H1 (cell line): Measurements from ENCODE around the gene CDYL2. TPM values are rescaled to one million over a fixed set of nuclear protein-coding genes. Genes with fewer than 3 reads are reported as not detected.

Source experiments
- CHD2 ChIP-seq: IDR thresholded peaks from 2 replicates; pipeline ENCODE4 v1.6.1; 2012; ENCODE audit warnings: low read length, improper control_type of control experiment
- E2F6 ChIP-seq: IDR thresholded peaks from 2 replicates; pipeline ENCODE4 v1.6.1; 2012; ENCODE audit warnings: inconsistent platforms
- FOSL1 ChIP-seq: IDR thresholded peaks from 2 replicates; pipeline ENCODE4 v1.6.1; 2011; ENCODE audit warnings: mild to moderate bottlenecking, low read depth, low read length, moderate library complexity; ENCODE audit not compliant: insufficient read depth
- HDAC6 ChIP-seq: IDR thresholded peaks from one replicate; pipeline ENCODE4 v1.7.1; 2012; ENCODE audit warnings: low read depth, mild to moderate bottlenecking, inconsistent platforms, low read length, moderate library complexity
- KDM5A ChIP-seq: fragments of 200-600 bp; IDR thresholded peaks from 2 replicates; pipeline ENCODE4 v1.7.1; 2012; ENCODE audit warnings: mild to moderate bottlenecking, low read length, inconsistent platforms, mixed read lengths
- RNF2 ChIP-seq: fragments of 200-900, 300-1000 bp; sonication (generic); IDR thresholded peaks from 2 replicates; pipeline ENCODE4 v1.7.1; 2016; ENCODE audit warnings: borderline replicate concordance, low read depth, mild to moderate bottlenecking, antibody characterized with exemption, low read length; ENCODE audit not compliant: poor library complexity, severe bottlenecking; ENCODE audit errors: missing control alignments
- TBP ChIP-seq: IDR thresholded peaks from 2 replicates; pipeline ENCODE4 v1.6.1; 2011; ENCODE audit warnings: low read depth, low read length, improper control_type of control experiment
- ZNF274 ChIP-seq: IDR thresholded peaks from 2 replicates; pipeline ENCODE4 v1.7.0; 2012; ENCODE audit warnings: low read length, borderline replicate concordance; ENCODE audit errors: extremely low read depth
- polyA plus RNA-seq, 7 experiments: library from polyadenylated mRNA; depleted of rRNA in 3 of 7; stranded (reverse) in 5 of 7; unstranded in 2 of 7; fragments of >200 nt in 5 of 7; fragments of 200-250 nt in 2 of 7; gene quantifications; 1 replicate in 5 of 7; 2 replicates in 1 of 7; 4 replicates in 1 of 7; pipeline versions ENCODE4 v1.2.1 to v1.2.3, GENCODE V29; 2011 to 2013; ENCODE audit warnings: missing spikeins in 2 of 7, mixed read lengths in 2 of 7
- total RNA-seq: library from RNA; stranded (reverse); fragmentation: NEBNext Ultra II Directional; extraction: Animal tissue kit (Norgen Biotek cat#: 25700); gene quantifications from 2 replicates; pipeline ENCODE4 v1.2.1, GENCODE V29; 2021
- TF ChIP-seq, protein P1 (sequence below): fragments of 300-600 bp; sonication (generic); IDR thresholded peaks from 2 replicates; pipeline ENCODE4 v1.7.1; 2012; ENCODE audit warnings: low read length, moderate library complexity, mild to moderate bottlenecking, inconsistent platforms; ENCODE audit not compliant: insufficient replicate concordance

CDYL2 gene
- total and polyA plus RNA-seq, 2 of the 8 experiments (the other 6 are each of a cell fraction or from before 2014, with no cell fraction given): 0.33 to 5.3 TPM

DNA sequence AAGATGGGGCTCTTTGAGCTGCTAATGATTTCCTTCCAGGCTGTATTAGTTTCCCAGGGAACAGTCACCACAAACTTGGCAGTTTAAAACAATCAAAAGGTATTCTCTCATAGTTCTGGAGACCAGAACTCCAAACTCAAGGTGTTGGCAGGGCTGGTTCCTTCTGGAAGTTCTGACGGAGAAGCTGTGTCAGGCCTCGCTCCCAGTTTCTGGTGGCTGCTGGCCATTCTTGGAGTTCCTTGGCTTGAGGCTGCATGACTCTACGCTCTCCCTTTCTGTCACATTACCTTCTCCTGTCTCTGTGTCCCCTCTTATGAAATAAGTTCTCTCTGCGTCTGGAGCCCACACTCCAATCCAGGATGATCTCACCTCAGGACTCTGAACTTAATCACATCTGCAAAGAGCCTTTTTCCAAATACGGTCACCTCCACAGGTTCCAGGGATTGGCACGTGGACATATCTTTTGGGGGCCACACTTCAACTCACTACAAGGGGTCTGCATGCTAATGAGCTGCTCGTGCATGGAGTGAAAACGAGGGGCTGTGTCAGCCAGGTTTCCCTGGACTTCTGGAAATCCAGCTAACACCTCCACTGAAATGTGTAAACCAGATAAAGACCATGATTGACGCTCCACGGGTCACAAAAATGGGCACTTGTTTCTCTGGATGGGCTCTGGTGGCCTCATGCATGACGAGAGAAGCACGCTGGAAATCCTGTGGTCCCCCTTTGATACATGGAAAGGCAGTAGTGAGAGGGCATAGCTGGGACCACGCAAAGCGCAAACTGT, 185.3 kb downstream of the CDYL2 start (continued):
- TF ChIP-seq, protein P1, sequence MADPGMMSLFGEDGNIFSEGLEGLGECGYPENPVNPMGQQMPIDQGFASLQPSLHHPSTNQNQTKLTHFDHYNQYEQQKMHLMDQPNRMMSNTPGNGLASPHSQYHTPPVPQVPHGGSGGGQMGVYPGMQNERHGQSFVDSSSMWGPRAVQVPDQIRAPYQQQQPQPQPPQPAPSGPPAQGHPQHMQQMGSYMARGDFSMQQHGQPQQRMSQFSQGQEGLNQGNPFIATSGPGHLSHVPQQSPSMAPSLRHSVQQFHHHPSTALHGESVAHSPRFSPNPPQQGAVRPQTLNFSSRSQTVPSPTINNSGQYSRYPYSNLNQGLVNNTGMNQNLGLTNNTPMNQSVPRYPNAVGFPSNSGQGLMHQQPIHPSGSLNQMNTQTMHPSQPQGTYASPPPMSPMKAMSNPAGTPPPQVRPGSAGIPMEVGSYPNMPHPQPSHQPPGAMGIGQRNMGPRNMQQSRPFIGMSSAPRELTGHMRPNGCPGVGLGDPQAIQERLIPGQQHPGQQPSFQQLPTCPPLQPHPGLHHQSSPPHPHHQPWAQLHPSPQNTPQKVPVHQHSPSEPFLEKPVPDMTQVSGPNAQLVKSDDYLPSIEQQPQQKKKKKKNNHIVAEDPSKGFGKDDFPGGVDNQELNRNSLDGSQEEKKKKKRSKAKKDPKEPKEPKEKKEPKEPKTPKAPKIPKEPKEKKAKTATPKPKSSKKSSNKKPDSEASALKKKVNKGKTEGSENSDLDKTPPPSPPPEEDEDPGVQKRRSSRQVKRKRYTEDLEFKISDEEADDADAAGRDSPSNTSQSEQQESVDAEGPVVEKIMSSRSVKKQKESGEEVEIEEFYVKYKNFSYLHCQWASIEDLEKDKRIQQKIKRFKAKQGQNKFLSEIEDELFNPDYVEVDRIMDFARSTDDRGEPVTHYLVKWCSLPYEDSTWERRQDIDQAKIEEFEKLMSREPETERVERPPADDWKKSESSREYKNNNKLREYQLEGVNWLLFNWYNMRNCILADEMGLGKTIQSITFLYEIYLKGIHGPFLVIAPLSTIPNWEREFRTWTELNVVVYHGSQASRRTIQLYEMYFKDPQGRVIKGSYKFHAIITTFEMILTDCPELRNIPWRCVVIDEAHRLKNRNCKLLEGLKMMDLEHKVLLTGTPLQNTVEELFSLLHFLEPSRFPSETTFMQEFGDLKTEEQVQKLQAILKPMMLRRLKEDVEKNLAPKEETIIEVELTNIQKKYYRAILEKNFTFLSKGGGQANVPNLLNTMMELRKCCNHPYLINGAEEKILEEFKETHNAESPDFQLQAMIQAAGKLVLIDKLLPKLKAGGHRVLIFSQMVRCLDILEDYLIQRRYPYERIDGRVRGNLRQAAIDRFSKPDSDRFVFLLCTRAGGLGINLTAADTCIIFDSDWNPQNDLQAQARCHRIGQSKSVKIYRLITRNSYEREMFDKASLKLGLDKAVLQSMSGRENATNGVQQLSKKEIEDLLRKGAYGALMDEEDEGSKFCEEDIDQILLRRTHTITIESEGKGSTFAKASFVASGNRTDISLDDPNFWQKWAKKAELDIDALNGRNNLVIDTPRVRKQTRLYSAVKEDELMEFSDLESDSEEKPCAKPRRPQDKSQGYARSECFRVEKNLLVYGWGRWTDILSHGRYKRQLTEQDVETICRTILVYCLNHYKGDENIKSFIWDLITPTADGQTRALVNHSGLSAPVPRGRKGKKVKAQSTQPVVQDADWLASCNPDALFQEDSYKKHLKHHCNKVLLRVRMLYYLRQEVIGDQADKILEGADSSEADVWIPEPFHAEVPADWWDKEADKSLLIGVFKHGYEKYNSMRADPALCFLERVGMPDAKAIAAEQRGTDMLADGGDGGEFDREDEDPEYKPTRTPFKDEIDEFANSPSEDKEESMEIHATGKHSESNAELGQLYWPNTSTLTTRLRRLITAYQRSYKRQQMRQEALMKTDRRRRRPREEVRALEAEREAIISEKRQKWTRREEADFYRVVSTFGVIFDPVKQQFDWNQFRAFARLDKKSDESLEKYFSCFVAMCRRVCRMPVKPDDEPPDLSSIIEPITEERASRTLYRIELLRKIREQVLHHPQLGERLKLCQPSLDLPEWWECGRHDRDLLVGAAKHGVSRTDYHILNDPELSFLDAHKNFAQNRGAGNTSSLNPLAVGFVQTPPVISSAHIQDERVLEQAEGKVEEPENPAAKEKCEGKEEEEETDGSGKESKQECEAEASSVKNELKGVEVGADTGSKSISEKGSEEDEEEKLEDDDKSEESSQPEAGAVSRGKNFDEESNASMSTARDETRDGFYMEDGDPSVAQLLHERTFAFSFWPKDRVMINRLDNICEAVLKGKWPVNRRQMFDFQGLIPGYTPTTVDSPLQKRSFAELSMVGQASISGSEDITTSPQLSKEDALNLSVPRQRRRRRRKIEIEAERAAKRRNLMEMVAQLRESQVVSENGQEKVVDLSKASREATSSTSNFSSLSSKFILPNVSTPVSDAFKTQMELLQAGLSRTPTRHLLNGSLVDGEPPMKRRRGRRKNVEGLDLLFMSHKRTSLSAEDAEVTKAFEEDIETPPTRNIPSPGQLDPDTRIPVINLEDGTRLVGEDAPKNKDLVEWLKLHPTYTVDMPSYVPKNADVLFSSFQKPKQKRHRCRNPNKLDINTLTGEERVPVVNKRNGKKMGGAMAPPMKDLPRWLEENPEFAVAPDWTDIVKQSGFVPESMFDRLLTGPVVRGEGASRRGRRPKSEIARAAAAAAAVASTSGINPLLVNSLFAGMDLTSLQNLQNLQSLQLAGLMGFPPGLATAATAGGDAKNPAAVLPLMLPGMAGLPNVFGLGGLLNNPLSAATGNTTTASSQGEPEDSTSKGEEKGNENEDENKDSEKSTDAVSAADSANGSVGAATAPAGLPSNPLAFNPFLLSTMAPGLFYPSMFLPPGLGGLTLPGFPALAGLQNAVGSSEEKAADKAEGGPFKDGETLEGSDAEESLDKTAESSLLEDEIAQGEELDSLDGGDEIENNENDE: no peak
- TF ChIP-seq RNF2 (no peak), CHD2 (no peak), HDAC6 (no peak), KDM5A (no peak), ZNF274 (no peak), E2F6 (no peak), TBP (no peak), FOSL1 (no peak)
